ENCODE data around the gene CENPT.
"Not testable (repeated sequence)": the region's sequence is repeated elsewhere in the genome, so short reads cannot be mapped to it uniquely, and the experiment has no call there.

Gene CENPT

DNA sequence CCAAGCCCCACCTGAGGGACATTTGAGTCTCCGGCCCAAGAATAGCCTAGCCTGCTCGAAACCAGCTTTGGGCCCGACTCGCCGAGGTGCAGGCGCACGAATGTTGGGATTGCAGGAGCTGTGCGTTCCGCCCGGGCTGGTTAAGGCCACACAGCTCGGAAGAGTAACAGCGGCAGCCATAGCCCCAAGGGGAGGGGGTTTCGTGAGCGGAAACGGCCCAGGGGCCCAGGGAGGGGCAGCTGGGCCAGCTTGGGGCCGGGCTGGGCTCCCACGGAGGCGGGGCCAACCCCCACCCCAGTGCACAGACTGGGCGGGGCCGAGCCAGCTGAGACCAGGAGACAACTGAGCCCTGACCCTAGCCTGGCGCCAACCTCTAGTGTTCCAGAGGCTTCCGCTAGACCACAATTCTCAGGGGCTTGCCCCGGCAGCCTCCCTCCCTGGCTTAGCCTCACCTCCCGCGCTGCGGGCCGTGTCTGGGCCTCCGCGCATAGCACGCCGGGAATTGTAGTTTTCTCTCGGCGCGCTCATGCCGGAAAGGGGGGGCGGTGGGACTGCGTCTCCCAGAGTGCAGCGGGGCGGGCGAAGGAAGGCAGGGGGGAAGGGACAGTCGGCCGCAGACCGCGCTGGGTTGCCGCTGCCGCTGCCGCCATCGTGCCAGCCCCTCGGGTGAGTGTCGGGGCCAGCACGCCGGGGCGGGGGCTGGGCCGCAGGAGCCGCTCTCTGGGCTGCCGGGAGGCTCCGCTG lies 1.0 kb downstream of the CENPT start, which contains the start of gene NUTF2:
TSS of gene NUTF2 (plus strand) at position 614 of the 744 bp plus-strand sequence. CDS start 18,198 bp downstream, outside the sequence.
- DNase-seq: peak; percentile 94

DNA sequence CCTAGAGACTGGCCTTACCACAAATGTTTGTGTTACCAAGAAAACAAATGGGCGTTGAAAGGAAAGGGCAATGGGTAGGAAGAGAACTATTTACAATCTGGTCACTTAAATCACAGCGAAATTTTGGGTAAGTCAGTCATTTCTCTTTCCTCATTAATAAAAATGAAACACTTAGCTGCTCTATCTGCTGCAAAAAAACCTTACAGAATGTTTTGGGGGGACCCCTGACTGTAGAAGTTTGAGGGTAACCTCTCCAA lies 1.5 kb downstream of the CENPT start:
- DNase-seq: no peak

DNA sequence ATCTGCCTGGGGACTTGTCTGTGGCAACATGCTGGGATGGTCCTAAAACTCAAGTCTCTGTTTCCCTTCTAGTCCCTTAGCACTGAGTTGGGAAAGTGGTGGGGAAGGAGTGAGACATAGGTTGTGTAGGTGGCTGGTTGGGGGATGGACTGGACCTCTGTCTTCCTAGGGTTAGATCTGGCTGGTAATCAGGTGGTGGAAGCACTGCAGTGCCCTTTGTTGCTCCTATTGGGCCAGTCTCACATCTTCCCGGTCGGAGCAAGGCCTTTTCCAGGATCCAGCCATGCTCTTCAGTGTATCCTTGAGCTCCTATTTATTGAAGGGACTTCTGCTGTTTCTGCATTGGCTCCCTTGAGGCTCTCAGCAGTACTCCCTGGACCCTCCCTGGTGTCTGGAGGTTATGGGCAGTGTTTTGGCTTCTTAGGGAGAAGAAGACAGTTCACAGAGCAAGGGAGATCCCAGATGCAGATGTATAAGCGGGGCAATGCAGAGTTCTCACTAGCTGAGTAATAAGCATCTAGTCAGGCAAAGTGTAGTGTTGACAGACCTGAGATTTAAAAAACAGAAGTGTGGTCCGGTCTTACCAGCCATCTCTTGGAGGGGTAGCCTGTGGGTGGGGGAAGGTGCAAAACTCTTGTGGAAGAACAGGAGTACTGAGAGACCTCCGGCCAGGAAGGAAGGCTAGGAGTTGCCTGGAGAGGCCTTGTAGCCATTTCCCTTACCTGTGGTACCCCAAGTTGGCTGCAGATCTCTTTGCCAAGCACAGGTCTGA lies 2.0 kb downstream of the CENPT start:
- no peak for DNase-seq

DNA sequence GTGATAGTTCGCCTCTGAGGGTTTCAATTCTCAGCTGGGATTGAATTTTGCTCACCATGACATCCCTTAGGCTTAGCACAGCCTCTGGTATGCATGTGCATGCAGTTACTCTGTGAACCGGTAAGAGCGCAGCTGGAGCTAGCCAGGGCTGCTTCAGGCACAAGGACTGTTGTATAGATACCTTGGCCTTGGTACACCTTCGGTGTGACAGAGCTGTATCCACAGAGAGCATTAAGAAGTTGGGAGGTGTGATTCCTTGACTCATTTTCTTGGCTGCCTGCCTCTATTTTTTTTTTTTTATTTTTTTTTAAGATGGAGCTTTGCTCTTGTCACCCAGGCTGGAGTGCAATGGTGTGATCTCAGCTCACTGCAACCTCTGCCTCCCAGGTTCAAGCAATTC lies 3.0 kb downstream of the CENPT start:
- no peak for DNase-seq

DNA sequence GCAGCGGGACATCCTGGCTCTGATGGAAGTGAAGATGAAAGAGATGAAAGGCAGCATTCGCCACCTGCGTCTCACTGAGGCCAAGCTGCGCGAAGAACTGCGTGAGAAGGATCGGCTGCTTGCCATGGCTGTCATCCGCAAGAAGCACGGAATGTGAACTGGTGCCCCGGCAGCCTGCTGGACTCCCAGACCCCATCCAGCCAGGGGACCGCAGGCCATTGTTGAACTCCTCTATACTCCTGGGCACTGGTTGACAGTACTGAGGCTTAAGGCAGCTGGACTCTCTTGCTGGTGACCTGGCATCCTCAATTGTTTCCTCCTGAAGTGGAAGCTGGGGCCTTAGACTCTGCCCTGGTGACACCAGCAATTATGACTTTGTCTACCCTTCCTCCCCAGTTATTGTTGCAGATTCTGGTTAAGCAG lies 4.1 kb downstream of the CENPT start:
- peak; percentile 75 for DNase-seq

DNA sequence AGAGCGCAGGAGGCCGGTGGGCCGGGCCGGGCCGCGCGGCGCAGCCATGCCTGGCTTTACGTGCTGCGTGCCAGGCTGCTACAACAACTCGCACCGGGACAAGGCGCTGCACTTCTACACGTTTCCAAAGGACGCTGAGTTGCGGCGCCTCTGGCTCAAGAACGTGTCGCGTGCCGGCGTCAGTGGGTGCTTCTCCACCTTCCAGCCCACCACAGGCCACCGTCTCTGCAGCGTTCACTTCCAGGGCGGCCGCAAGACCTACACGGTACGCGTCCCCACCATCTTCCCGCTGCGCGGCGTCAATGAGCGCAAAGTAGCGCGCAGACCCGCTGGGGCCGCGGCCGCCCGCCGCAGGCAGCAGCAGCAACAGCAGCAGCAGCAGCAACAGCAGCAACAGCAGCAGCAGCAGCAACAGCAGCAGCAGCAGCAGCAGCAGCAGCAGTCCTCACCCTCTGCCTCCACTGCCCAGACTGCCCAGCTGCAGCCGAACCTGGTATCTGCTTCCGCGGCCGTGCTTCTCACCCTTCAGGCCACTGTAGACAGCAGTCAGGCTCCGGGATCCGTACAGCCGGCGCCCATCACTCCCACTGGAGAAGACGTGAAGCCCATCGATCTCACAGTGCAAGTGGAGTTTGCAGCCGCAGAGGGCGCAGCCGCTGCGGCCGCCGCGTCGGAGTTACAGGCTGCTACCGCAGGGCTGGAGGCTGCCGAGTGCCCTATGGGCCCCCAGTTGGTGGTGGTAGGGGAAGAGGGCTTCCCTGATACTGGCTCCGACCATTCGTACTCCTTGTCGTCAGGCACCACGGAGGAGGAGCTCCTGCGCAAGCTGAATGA lies 4.8 kb downstream of the CENPT start:
- DNase-seq: peak; percentile 71

DNA sequence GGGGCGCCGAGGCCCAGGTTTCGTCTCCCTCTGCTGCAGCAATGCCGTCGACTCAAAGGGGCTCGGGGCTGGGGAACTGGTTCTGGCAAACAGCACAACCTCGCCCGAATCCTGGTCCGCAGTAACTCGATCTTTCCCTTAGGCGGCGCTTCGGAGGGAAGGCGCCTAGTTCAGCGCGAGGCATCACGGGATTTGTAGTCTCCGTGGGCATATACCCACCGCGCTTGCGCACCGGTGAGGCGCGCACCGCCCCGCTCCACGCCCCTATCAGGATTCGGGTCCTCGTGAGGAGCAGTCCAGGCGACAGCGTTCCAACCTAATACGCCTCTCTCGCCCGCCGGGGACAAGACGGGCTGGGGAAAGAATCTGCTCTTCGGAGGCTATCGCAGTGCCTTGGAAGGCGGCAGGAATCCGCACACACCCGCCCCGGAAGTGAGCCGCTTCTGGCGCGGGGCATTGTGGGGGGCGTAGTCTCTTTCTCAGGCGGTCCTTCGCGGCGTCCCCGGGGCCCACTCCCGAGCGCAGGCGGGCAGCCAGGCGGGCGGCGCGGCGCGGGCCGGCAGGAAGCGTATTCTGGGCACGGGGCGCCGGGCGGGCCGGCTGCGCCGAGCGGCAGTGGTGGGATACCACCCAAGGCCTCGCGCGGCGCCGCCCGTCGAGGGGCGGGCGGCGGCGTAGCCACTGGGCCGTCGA lies 5.5 kb downstream of the CENPT start, which contains the start of gene THAP11:
TSS of gene THAP11 (plus strand) at position 505 of the 693 bp plus-strand sequence. CDS start 235 bp downstream, outside the sequence.
- peak; percentile 94 for DNase-seq

DNA sequence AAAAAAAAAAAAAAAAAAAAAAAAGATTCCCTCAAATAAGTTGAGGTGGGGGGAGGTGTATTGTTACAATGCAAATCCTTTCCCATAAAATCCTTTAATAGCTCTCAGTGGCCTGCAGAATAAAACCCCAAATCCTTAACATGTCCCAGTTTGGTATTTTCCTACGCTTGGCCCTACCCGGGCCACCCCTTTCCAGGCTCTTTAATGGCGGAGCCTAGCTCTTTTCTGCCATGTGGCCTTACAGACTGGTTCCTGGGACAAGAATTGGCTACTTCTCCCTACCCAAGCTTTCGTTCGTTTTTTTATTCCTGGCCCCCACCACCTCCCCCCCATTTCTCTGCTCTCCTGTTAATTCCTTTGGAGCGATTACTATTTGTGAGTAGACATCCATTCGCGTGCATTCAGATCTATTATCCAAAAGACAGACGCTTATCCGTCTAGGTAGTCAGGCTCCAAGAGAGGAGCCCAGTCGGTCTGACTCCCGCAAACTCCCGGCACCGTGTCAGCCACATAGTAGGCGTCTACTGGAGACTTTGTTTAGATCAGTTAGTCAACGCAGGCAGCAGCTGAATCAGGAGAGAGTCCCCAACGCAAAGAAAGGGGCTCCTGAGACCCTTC lies 6.2 kb downstream of the CENPT start:
- no peak for DNase-seq

DNA sequence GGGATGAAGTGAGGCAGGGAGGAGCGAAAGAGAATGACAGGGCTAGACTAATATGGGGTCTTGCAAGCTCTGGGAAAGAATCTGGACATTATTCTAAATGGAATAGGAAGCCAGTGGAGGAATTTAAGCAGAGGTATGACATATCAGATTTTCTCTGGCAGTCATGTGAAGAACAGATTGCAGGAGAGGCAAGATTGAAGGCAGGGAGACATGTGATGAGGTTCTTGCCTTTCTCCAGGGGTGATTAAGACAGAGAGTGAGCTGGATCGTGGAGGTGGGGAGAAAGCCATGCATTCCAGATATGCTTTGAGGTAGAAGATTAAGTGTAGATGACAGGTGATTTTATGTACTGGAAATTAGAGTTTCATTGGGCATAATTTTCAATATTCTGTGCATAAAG lies 9.7 kb downstream of the CENPT start:
- no peak for DNase-seq

DNA sequence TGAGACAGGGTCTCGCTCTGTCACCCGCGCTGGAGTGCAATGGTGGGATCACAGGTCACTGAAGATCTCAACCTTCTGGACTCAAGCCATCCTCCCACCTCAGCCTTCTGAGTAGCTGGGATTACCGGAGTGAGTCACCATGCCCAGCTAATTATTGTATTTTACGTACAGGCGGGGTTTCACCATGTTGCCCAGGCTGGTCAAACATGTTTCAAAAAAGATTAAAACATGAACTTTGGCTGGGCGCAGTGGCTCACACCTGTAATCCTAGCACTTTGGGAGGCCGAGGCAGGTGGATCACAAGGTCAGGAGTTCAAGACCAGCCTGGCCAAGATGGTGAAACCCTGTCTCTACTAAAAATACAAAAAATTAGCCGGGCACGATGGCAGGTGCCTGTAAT lies 10.3 kb downstream of the CENPT start:
- not testable (repeated sequence) for DNase-seq

DNA sequence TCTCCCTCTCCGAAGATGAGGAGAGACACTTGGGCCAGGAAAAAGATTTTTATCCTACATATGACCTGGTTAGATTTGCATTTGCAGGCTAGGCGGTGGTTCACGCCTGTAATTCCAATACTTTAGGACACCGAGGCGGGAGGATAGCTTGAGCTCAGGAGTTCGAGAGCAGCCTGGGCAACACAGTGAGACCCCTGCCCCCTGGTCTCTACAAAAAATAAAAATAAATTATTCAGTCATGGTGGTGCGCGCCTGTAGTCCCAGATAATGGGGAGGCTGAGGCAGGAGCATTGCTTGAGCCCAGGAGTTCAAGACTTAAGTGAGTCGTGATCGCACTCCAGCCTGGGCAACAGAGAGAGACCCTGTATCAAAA lies 13.3 kb downstream of the CENPT start:
- no peak for DNase-seq

DNA sequence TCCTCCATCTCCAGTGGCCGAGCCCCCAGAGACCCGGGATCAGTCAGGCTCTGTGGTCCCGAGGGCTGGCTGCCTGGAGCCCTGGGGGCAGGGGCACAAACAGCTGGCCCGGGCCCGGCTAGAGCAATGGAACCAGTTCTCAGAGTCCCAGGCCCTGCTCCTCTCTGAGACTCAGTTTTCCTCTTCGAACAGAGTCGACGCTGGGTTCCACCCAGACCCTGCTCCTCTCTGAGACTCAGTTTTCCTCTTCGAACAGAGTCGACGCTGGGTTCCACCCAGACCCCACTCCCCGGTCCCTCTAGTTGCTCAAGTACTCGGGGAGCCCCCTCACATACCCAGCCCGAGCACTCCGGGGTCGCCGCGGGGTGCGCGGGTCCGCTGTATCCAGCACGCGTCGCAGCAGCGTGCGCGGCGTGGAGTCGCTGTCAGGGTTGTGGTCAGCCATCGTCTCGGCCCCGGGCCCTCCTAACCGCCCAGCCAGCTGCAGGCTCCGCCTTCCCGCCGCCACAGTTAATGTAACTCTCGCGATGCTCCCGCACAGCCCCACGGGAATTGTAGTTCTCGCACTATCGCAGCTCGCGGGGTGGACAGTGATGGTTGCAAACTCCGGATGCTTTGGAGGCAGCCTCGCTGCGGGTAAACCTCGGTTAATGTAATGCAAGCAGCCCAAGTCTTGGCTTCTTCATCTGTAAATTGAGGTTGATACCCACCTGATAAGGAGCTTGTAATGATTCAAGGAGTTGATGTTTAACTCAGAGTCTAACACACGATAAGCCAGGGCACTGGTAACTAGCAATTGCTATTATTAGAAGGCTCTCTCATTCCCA lies 13.9 kb downstream of the CENPT start:
- peak; percentile 88 for DNase-seq

DNA sequence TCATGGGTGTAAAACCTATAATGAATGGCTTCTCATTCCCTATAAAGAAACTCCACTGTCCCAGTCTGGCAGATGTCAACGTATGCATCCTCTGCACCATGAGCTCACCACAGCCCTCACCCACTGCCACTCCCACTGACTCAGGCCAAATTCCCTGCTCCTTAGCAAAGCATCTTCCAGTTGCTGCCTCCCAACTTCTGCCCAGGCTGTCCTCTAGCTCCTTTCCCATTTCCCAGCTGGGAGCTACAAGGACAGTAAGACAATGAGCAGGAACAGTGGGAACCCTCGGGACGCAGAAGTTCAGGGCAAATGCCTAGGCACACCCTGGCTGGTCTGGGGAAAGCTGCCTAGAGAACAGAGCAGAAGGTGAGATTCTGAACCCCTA lies 14.5 kb downstream of the CENPT start:
- DNase-seq: no peak

DNA sequence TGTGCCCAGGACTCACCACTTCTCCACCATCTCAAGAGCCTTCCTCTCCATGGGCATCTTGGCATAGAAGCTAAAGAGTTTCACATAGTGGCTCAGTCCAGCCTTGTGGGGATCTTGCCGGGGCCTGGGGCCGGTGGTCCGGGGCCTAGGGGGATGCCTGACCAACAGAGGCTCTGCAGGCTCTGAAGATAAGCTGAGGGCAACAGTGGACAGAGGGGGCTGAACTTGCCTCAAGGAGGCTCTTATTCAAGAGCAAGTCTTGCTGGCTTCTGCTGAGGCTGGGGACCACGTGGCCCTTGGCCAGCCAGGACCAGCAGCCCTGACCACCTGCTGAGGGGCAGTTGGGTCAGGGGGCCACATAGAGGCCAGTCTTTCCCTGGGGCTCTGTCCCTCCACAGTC lies 18.8 kb downstream of the CENPT start:
- no peak for DNase-seq

DNA sequence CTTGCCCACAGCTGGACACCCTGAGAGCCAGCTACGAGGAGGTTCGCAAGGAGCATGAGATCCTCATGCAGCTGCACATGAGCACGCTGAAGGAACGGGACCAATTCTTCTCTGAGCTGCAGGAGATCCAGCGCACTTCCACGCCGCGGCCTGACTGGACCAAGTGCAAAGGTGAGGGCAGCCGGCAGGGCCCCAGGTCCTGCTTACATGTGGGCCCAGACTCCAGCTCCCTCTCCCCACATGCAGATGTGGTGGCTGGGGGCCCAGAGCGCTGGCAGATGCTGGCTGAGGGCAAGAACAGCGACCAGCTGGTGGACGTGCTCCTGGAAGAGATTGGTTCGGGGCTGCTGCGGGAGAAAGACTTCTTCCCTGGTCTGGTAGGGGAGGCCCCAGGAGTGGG lies 21.6 kb downstream of the CENPT start:
- DNase-seq: no peak

DNA sequence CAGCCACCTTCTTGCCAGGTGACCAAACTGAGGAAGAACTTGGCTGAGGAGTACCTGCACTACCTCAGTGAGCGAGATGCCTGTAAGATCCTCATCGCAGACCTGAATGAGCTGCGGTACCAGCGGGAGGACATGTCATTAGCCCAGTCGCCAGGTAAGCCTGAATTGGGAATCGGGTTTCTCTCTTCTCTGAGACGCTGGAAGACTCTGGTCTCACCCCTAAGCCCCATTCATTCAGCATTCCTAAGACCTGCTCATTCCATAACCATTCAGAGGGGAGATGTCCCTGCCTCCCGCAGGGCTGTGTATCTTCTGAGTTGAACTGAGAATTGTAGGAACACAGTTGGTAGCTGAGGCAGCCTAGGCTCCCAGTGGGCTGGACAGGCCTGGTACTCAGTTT lies 22.4 kb downstream of the CENPT start:
- DNase-seq: no peak

DNA sequence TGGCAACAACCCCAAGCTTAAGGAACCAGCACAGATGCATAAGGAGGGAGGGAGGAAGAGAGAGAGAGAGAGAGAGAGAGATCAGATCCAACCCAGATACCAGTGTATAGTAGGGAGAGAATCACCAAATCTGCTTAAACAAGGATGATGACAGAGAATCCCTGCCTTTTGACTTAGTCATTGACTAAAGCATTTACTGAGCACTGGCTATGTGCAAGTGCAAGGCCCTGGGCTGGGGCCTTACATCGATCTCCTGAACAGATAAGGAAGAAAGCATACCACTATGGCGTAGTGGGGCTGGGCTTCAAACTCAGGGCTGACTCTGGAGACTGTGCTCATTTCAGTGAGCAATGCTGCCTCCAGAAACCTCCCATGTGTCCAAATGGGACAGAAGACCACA lies 25.0 kb downstream of the CENPT start:
- DNase-seq: no peak

DNA sequence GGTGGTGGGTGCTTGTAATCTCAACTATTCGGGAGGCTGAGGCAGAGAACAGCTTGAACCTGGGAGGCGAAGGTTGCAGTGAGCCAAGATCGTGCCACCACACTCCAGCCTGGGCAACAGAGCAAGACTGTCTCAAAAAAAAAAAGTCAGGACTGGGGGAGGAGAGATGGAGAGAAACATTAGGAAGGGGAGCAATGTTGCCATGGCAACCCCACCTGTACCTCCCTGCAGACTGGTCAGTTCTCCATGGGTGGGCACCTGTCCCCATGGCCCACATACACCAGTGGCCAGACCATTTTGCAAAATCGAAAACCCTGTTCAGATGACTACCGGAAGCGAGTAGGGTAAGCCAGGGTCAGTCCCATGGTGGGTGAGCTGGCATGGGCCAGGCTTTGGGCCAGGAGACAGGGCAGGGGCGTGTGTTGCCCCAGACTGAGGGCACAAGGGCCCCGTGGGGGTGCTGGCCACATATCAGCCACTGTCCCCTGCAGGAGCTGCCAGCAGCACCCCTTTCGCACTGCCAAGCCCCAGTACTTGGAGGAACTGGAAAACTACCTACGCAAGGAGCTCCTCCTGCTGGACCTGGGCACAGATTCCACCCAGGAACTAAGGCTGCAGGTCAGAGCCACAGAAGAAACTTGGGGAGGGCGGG lies 26.8 kb downstream of the CENPT start:
- no peak for DNase-seq

DNA sequence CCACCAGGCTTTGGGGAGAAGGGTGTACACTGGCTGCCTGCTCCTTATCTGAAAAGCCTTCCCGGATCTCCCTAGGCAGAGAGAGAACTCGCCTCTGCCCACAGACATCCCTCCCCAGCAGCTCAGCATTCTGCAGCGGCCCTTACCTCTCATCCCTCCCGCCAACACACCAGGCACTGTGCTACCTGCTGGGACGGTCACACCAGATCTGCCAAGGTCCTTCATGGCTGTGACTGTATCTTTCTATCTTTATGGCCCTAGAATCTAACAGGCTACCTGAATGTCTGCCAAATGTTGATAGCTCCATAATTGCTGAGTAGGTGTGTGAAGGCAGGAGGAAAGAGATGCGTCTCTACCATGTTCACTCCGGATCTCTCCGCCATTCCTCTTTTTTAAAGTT lies 32.9 kb downstream of the CENPT start:
- no peak for DNase-seq

DNA sequence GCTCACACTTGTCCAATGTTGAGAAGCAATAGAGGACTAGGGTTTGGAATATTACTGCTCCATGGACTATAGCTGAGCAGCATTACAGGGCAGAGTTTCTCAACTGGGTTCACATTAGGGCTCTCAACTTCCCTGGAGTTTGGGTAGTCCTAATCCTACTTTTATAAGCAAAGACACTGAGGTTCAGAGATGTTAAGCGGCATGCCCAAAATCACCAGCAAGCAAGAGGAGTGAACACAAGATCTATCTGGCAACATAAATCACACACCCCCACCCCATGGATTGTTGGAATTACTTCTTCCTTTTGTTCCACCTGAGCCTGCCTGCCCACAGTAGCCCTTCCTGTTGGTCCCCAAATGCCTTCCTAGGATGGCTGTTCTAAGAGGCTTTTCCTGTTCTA lies 35.6 kb downstream of the CENPT start:
- no peak for DNase-seq

DNA sequence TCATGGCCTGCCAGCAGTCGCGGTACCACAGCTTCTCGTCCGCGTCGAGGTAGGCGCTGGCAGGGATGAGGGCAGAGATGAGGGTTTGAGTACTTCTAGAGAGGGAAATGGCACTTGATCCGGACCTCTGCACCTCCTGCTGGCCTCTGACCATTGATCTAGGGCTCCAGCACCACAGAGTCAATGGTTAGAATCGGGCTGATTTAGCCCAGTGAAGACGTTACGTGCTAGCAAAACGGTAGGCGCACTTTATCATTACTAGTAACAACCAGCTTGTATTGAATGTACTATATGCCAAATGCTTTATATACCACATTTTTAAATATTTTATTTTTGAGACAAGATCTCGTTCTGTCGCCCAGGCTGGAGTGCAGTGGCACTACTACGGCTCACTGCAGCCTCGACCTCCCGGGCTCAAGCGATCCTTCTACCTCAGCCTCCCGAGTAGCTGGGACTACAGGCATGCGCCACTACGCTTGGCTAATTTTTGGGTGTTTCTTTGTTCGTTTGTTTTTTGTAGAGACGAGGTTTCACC lies 40.3 kb downstream of the CENPT start:
- no peak for DNase-seq

Measured in central memory CD4-positive, alpha-beta T cell (primary cell).